ENCODE measurements around the gene DVL2. TPM values are rescaled to one million over a fixed set of nuclear protein-coding genes. Genes with fewer than 3 reads are reported as not detected.

DVL2 gene
- total and polyA plus RNA-seq, 8 donors, result 12.1 to 114 (median 17.4) TPM

GRCh38 chr17:7224661-7225111 lies 9.6 kb downstream of the DVL2 start:
- 47 to 67% (median 61%) methylated on average over 13 to 15 of the region's 15 CpGs for WGBS, 5 donors
- Histone ChIP-seq H3K36me3 (peaks cover 75 to 88% (median 87%) of the 10 kb centered on the region in 4 donors), H3K4me3 (no peak overlapping the region), H3K4me1 (peaks cover 16 to 50% (median 30%) of the 10 kb centered on the region in 4 donors), H3K9me3 (no peaks in the 10 kb centered on the region), H3K27ac (peak overlapping the region in 3 of 5 donors; percentile 7 to 48 (median 36)), H3K27me3 (no peaks in the 10 kb centered on the region)
- no peak for DNase-seq
- intact Hi-C loops (cut with DNase I; ENCODE audit: low total_unique reads), result no loop called here
- TF ChIP-seq POLR2AphosphoS5 (IDR thresholded peaks at IDR 0.05) (no peak), POLR2A (IDR thresholded peaks at IDR 0.05) (no peak)

GRCh38 chr17:7224110-7224509 lies 10.2 kb downstream of the DVL2 start:
- WGBS, 5 donors, result 71 to 79% (median 76%) methylated on average over 10 of the region's 10 CpGs
- DNase-seq, result no peak
- Histone ChIP-seq H3K4me3 (no peak overlapping the region), H3K9me3 (no peaks in the 10 kb centered on the region), H3K27ac (peak overlapping the region in 2 of 5 donors; percentile 7 to 36), H3K27me3 (no peaks in the 10 kb centered on the region), H3K4me1 (peaks cover 20 to 56% (median 35%) of the 10 kb centered on the region in 4 donors), H3K36me3 (peaks cover 69 to 82% (median 81%) of the 10 kb centered on the region in 4 donors)
- TF ChIP-seq POLR2AphosphoS5 (IDR thresholded peaks at IDR 0.05) (no peak), CTCF (IDR thresholded peaks at IDR 0.05) (no peak), EP300 (IDR thresholded peaks at IDR 0.05) (no peak), POLR2A (IDR thresholded peaks at IDR 0.05) (no peak)
- intact Hi-C loops (cut with DNase I; ENCODE audit: low total_unique reads), result no loop called here

- Histone ChIP-seq H3K4me1 (peaks cover 28 to 63% (median 41%) of the 10 kb centered on the region in 4 donors), H3K36me3 (peaks cover 63 to 75% (median 73%) of the 10 kb centered on the region in 4 donors), H3K27me3 (no peaks in the 10 kb centered on the region), H3K27ac (peak overlapping the region in 1 of 5 donors; percentile 36), H3K9me3 (no peaks in the 10 kb centered on the region), H3K4me3 (no peak overlapping the region)
- WGBS, 5 donors, result 69 to 93% (median 83%) methylated on average over 3 to 4 of the region's 4 CpGs
- intact Hi-C loops (cut with DNase I; ENCODE audit: low total_unique reads), result no loop called here
- no peak for DNase-seq
- TF ChIP-seq EP300 (IDR thresholded peaks at IDR 0.05) (no peak), POLR2A (IDR thresholded peaks at IDR 0.05) (no peak), POLR2AphosphoS5 (IDR thresholded peaks at IDR 0.05) (no peak)
These were observed 10.9 kb downstream of the DVL2 start for GRCh38 chr17:7223375-7223774.

GRCh38 chr17:7222972-7223292 lies 11.4 kb downstream of the DVL2 start:
- Histone ChIP-seq H3K27ac (peak overlapping the region in 1 of 5 donors; percentile 36), H3K27me3 (peaks cover 0 to 3% (median 0%) of the 10 kb centered on the region in 3 donors), H3K4me3 (peak overlapping the region in 1 of 4 donors; percentile 9), H3K9me3 (no peaks in the 10 kb centered on the region), H3K36me3 (peaks cover 63 to 71% (median 69%) of the 10 kb centered on the region in 4 donors), H3K4me1 (peaks cover 32 to 68% (median 46%) of the 10 kb centered on the region in 4 donors)
- TF ChIP-seq CTCF (IDR thresholded peaks at IDR 0.05), result no peak
- no peak for TF ChIP-seq POLR2AphosphoS5 (IDR thresholded peaks at IDR 0.05)
- TF ChIP-seq POLR2A (IDR thresholded peaks at IDR 0.05), result no peak
- no peak for TF ChIP-seq EP300 (IDR thresholded peaks at IDR 0.05)
- intact Hi-C loops (cut with DNase I; ENCODE audit: low total_unique reads), result no loop called here
- 70 to 83% (median 75%) methylated on average over 4 to 7 of the region's 7 CpGs for WGBS, 5 donors
- DNase-seq, result no peak

- Histone ChIP-seq H3K36me3 (peaks cover 58 to 65% (median 63%) of the 10 kb centered on the region in 4 donors), H3K27ac (peak overlapping the region in 3 of 5 donors; percentile 96 to 100 (median 98)), H3K4me1 (peaks cover 36 to 74% (median 51%) of the 10 kb centered on the region in 4 donors), H3K9me3 (no peaks in the 10 kb centered on the region), H3K4me3 (peak overlapping the region in 1 of 4 donors; percentile 92), H3K27me3 (peaks cover 0 to 6% (median 0%) of the 10 kb centered on the region in 3 donors)
- DNase-seq, result no peak
- 80 to 87% (median 80%) methylated on average over 14 to 15 of the region's 15 CpGs for WGBS, 5 donors
- TF ChIP-seq POLR2A (IDR thresholded peaks at IDR 0.05), result no peak
- TF ChIP-seq POLR2AphosphoS5 (IDR thresholded peaks at IDR 0.05), result no peak
- no peak for TF ChIP-seq EP300 (IDR thresholded peaks at IDR 0.05)
- TF ChIP-seq CTCF (IDR thresholded peaks at IDR 0.05), result no peak
- intact Hi-C loops (cut with DNase I; ENCODE audit: low total_unique reads), result no loop called here
These were observed 12.0 kb downstream of the DVL2 start for GRCh38 chr17:7222093-7222971.

Data from stomach (tissue), 9 donors.